Progenitor cell of endocrine pancreas (in vitro differentiated cells): ENCODE data around the gene ITGBL1. TPM values are rescaled to one million over a fixed set of nuclear protein-coding genes. Genes with fewer than 3 reads are reported as not detected.

Source experiments
- DNase-seq: peaks from one replicate; pipeline ENCODE4 v3.0.0; 2021; ENCODE audit warnings: low spot score; ENCODE audit not compliant: unreplicated experiment
- H3K27ac Mint-ChIP-seq: 2 replicates; pipeline ENCODE4 v1.8.0; 2021; ENCODE audit warnings: mild to moderate bottlenecking, moderate library complexity, mixed read lengths
- H3K27me3 Mint-ChIP-seq: 2 replicates; pipeline ENCODE4 v1.8.0; 2021; ENCODE audit warnings: mixed read lengths
- H3K36me3 Mint-ChIP-seq: 2 replicates; pipeline ENCODE4 v1.8.0; 2022; ENCODE audit warnings: mixed read lengths; ENCODE audit not compliant: insufficient read depth
- H3K4me1 Mint-ChIP-seq: 2 replicates; pipeline ENCODE4 v1.8.0; 2021; ENCODE audit warnings: low read depth, mixed read lengths
- H3K4me3 Mint-ChIP-seq: 2 replicates; pipeline ENCODE4 v1.8.0; 2021; ENCODE audit warnings: low read depth, mild to moderate bottlenecking, moderate library complexity, mixed read lengths
- H3K9me3 Mint-ChIP-seq: 2 replicates; pipeline ENCODE4 v1.8.0; 2021; ENCODE audit warnings: low read depth, mixed read lengths
- total RNA-seq: library from RNA; stranded (reverse); gene quantifications from 2 replicates; pipeline ENCODE4 v1.2.1, GENCODE V29; 2021
- TF ChIP-seq, protein P1 (sequence below): fragments of 200-600 bp; sonication (generic); IDR thresholded peaks from one replicate; pipeline ENCODE4 v1.5.0; 2021; ENCODE audit warnings: antibody characterized with exemption, mild to moderate bottlenecking; ENCODE audit not compliant: unreplicated experiment

ITGBL1 gene
- total RNA-seq, 1 donor from 2014 or later, result not detected

DNA sequence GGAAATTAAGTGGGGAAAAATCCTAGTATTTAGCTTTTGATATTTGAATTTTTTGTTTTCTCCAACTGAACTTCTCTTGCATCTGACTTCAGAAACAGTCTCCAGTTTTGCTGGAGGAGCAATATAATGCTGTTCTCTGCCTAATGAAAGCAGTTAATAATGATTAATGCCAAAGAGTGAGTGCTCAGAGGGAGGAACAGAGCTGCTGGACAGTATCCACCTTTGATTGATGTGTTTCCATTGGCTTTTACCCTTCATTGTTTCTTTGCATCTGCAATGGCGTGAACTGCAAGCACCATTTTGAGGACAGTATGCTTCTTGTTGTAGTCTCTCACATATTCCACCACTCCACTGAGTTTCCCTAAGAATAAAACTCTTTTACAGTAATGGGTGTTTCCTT is 193.4 kb downstream of the ITGBL1 start:
- DNase-seq, result no peak
- Mint-ChIP-seq H3K36me3 (no peaks in the 10 kb centered on the region), H3K27me3 (no peaks in the 10 kb centered on the region), H3K9me3 (no peaks in the 10 kb centered on the region), H3K4me1 (no peaks in the 10 kb centered on the region), H3K4me3 (no peak overlapping the region), H3K27ac (no peak overlapping the region)
- TF ChIP-seq, protein P1, sequence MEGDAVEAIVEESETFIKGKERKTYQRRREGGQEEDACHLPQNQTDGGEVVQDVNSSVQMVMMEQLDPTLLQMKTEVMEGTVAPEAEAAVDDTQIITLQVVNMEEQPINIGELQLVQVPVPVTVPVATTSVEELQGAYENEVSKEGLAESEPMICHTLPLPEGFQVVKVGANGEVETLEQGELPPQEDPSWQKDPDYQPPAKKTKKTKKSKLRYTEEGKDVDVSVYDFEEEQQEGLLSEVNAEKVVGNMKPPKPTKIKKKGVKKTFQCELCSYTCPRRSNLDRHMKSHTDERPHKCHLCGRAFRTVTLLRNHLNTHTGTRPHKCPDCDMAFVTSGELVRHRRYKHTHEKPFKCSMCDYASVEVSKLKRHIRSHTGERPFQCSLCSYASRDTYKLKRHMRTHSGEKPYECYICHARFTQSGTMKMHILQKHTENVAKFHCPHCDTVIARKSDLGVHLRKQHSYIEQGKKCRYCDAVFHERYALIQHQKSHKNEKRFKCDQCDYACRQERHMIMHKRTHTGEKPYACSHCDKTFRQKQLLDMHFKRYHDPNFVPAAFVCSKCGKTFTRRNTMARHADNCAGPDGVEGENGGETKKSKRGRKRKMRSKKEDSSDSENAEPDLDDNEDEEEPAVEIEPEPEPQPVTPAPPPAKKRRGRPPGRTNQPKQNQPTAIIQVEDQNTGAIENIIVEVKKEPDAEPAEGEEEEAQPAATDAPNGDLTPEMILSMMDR, result no peak

DNA sequence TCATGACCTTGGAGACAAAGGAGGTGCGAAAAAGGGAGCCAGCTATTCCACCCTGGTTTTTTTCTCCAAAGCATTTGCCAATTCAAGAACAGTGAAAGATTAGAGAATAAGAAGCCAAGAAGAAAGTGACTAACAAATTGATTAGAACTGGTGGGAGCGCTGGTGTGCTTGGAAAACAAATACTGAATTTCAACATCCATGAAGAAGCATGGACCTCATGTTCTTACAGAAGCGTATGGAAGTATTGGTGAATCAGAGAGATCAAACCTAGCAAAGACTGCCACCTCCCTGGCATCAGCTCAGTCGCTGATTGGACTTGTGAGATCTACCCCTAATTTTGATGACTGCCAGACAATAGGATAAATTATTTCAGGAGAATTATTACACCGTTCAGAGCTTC is 195.3 kb downstream of the ITGBL1 start:
- no peaks in the 10 kb centered on the region for H3K4me1 Mint-ChIP-seq
- DNase-seq, result no peak
- H3K27ac Mint-ChIP-seq, result no peak overlapping the region
- no peaks in the 10 kb centered on the region for H3K36me3 Mint-ChIP-seq
- no peak overlapping the region for H3K4me3 Mint-ChIP-seq
- H3K9me3 Mint-ChIP-seq, result no peaks in the 10 kb centered on the region
- TF ChIP-seq, protein P1, result no peak
- no peaks in the 10 kb centered on the region for H3K27me3 Mint-ChIP-seq

GRCh38 chr13:101648766-101649487 is 196.5 kb downstream of the ITGBL1 start:
- H3K36me3 Mint-ChIP-seq, result no peaks in the 10 kb centered on the region
- TF ChIP-seq, protein P1, result no peak
- peaks cover 3% of the 10 kb centered on the region for H3K9me3 Mint-ChIP-seq
- no peak overlapping the region for H3K4me3 Mint-ChIP-seq
- H3K27ac Mint-ChIP-seq, result no peak overlapping the region
- no peaks in the 10 kb centered on the region for H3K27me3 Mint-ChIP-seq
- no peak for DNase-seq
- no peaks in the 10 kb centered on the region for H3K4me1 Mint-ChIP-seq

DNA sequence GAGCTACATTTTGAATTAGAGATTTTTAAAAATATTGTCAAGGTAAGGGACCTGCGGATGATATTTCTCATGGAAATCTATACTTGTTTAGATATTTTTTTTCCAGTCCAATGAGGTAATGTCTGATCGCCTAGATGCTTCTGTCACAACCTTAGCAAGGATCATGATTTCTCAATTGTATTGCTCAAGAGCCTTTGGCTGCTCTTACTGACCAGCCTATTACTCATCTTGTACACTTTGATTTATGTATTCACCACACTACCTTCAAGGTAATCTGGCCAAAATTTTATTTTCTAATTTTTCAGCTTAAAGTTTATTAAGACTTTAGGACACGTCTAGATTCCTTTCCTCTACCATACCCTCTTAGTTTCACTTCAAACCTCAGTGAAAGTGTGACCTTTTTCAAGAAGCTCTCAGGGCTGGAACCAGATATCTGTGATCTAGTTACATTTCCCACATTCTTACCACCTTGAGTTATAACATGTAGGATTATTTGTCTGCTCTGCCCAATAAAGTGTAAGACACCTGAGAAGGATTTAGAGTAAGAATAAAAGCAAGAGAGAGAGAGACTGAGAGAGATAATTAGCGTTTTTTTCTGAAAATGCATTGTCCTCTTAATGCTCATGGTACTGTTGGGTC is 197.1 kb downstream of the ITGBL1 start:
- Mint-ChIP-seq H3K4me1 (no peaks in the 10 kb centered on the region), H3K4me3 (no peak overlapping the region), H3K9me3 (peaks cover 3% of the 10 kb centered on the region), H3K36me3 (no peaks in the 10 kb centered on the region), H3K27me3 (no peaks in the 10 kb centered on the region), H3K27ac (no peak overlapping the region)
- no peak for DNase-seq
- TF ChIP-seq, protein P1, result no peak

- peaks cover 3% of the 10 kb centered on the region for H3K9me3 Mint-ChIP-seq
- TF ChIP-seq, protein P1, result no peak
- H3K27ac Mint-ChIP-seq, result no peak overlapping the region
- DNase-seq, result no peak
- no peak overlapping the region for H3K4me3 Mint-ChIP-seq
- no peaks in the 10 kb centered on the region for H3K4me1 Mint-ChIP-seq
- no peaks in the 10 kb centered on the region for H3K27me3 Mint-ChIP-seq
- no peaks in the 10 kb centered on the region for H3K36me3 Mint-ChIP-seq
Observed at GRCh38 chr13:101654883-101655282, 202.4 kb downstream of the ITGBL1 start.
